Tibial artery (tissue), 4 donors: ENCODE measurements around the gene CCDC60.

ENCODE experiments used
- DNase-seq, 2 donors: peaks; one replicate each; pipeline ENCODE4 v3.0.0-alpha.2; 2019
- H3K27ac ChIP-seq, 2 donors: fragments of 200-600 bp; sonication (generic) in 1 of 2; 1 replicate in 1 of 2; 2 replicates in 1 of 2; pipeline ENCODE4 v1.5.1; 2018 to 2019; ENCODE audit warnings: mild to moderate bottlenecking in 1 of 2
- H3K27me3 ChIP-seq, 2 donors: fragments of 200-600 bp; sonication (generic) in 1 of 2; one replicate each; pipeline versions ENCODE4 v1.5.1 to v1.6.0; 2016 to 2019
- H3K36me3 ChIP-seq, 3 donors: fragments of 200-600 bp; sonication (generic) in 2 of 3; one replicate each; pipeline ENCODE4 v1.5.1; 2016 to 2019; ENCODE audit warnings: mild to moderate bottlenecking in 2 of 3
- H3K4me1 ChIP-seq, 4 donors: fragments of 200-600 bp; sonication (generic) in 2 of 4; 1 replicate in 3 of 4; 2 replicates in 1 of 4; pipeline ENCODE4 v1.5.1; 2016 to 2019
- H3K4me3 ChIP-seq, 2 donors: fragments of 200-600 bp; sonication (generic) in 1 of 2; 1 replicate in 1 of 2; 2 replicates in 1 of 2; pipeline ENCODE4 v1.5.1; 2018 to 2019; ENCODE audit warnings: mild to moderate bottlenecking in 2 of 2
- H3K9me3 ChIP-seq, 3 donors: fragments of 200-600 bp; sonication (generic) in 1 of 3; one replicate each; pipeline ENCODE4 v1.5.1; 2016 to 2019
- CTCF ChIP-seq, 2 experiments: fragments of 200-600 bp in 1 of 2; fragments of 450-650 bp in 1 of 2; IDR thresholded peaks; one replicate each; pipeline ENCODE4 v1.5.1; 2017 to 2019; ENCODE audit warnings: antibody characterized with exemption in 2 of 2, mild to moderate bottlenecking in 1 of 2, moderate library complexity in 1 of 2
- intact Hi-C: fragments of 100-400 bp; cut with DNase I; formaldehyde crosslinking; loops from one replicate; pipeline ENCODE4 v1.15.0; 2023; ENCODE audit warnings: low total_unique reads

The CCDC60 gene

GRCh38 chr12:119419381-119419780 is 84.9 kb downstream of the CCDC60 start:
- no peaks in the 10 kb centered on the region for H3K4me1 ChIP-seq
- DNase-seq = no peak
- no peaks in the 10 kb centered on the region for H3K9me3 ChIP-seq
- intact Hi-C loops = loop anchor here (10.0 kb wide), 1 partner anchor 435 kb away; the partner anchor contains the start of gene SRRM4
- peaks cover 0 to 11% of the 10 kb centered on the region in 2 donors for H3K27me3 ChIP-seq
- H3K36me3 ChIP-seq = no peaks in the 10 kb centered on the region
- H3K27ac ChIP-seq = no peak overlapping the region
- TF ChIP-seq CTCF (IDR thresholded peaks at IDR 0.05) = no peak
- H3K4me3 ChIP-seq = no peak overlapping the region

GRCh38 chr12:119423285-119423684 is 88.8 kb downstream of the CCDC60 start:
- H3K27me3 ChIP-seq = peaks cover 0 to 8% of the 10 kb centered on the region in 2 donors
- H3K36me3 ChIP-seq = no peaks in the 10 kb centered on the region
- no peak overlapping the region for H3K27ac ChIP-seq
- no peak overlapping the region for H3K4me3 ChIP-seq
- intact Hi-C loops = no loop called here
- no peak for TF ChIP-seq CTCF (IDR thresholded peaks at IDR 0.05)
- H3K9me3 ChIP-seq = no peaks in the 10 kb centered on the region
- H3K4me1 ChIP-seq = no peaks in the 10 kb centered on the region
- no peak for DNase-seq

- TF ChIP-seq CTCF (IDR thresholded peaks at IDR 0.05) = no peak
- Histone ChIP-seq H3K27me3 (peaks cover 0 to 4% of the 10 kb centered on the region in 2 donors), H3K9me3 (no peaks in the 10 kb centered on the region), H3K4me1 (no peaks in the 10 kb centered on the region), H3K4me3 (no peak overlapping the region), H3K36me3 (no peaks in the 10 kb centered on the region), H3K27ac (no peak overlapping the region)
- no peak for DNase-seq
- intact Hi-C loops = no loop called here
These were observed 91.1 kb downstream of the CCDC60 start for GRCh38 chr12:119425623-119426022.

GRCh38 chr12:119431151-119431550 is 96.6 kb downstream of the CCDC60 start:
- H3K4me1 ChIP-seq = no peaks in the 10 kb centered on the region

GRCh38 chr12:119432949-119433348 is 98.4 kb downstream of the CCDC60 start:
- intact Hi-C loops = no loop called here
- no peak for TF ChIP-seq CTCF (IDR thresholded peaks at IDR 0.05)
- no peaks in the 10 kb centered on the region for H3K9me3 ChIP-seq
- H3K36me3 ChIP-seq = no peaks in the 10 kb centered on the region
- no peaks in the 10 kb centered on the region for H3K27me3 ChIP-seq
- no peak overlapping the region for H3K27ac ChIP-seq
- no peak overlapping the region for H3K4me3 ChIP-seq
- no peak for DNase-seq
- H3K4me1 ChIP-seq = no peaks in the 10 kb centered on the region

More at GRCh38 chr12:119431151-119431550, 96.6 kb downstream of the CCDC60 start:
- H3K27me3 ChIP-seq = no peaks in the 10 kb centered on the region
- no peak overlapping the region for H3K4me3 ChIP-seq
- no peaks in the 10 kb centered on the region for H3K36me3 ChIP-seq
- H3K27ac ChIP-seq = no peak overlapping the region
- intact Hi-C loops = no loop called here
- DNase-seq = no peak
- H3K9me3 ChIP-seq = no peaks in the 10 kb centered on the region
- TF ChIP-seq CTCF (IDR thresholded peaks at IDR 0.05) = no peak

- TF ChIP-seq CTCF (IDR thresholded peaks at IDR 0.05) = no peak
- Histone ChIP-seq H3K27ac (no peak overlapping the region), H3K4me3 (no peak overlapping the region), H3K4me1 (no peaks in the 10 kb centered on the region), H3K9me3 (no peaks in the 10 kb centered on the region), H3K36me3 (no peaks in the 10 kb centered on the region), H3K27me3 (peaks cover 0 to 6% of the 10 kb centered on the region in 2 donors)
- intact Hi-C loops = no loop called here
- DNase-seq = no peak
These were observed 106.4 kb downstream of the CCDC60 start for GRCh38 chr12:119440803-119441360.
